Measurements from ENCODE around the gene FGF19.
"Not testable (repeated sequence)": the region's sequence is repeated elsewhere in the genome, so short reads cannot be mapped to it uniquely, and the experiment has no call there.

FGF19 gene

GRCh38 chr11:69716891-69717747 is 13.3 kb upstream of the FGF19 start:
- no peak for DNase-seq

GRCh38 chr11:69716099-69716498 is 12.3 kb upstream of the FGF19 start:
- DNase-seq, result no peak

DNA sequence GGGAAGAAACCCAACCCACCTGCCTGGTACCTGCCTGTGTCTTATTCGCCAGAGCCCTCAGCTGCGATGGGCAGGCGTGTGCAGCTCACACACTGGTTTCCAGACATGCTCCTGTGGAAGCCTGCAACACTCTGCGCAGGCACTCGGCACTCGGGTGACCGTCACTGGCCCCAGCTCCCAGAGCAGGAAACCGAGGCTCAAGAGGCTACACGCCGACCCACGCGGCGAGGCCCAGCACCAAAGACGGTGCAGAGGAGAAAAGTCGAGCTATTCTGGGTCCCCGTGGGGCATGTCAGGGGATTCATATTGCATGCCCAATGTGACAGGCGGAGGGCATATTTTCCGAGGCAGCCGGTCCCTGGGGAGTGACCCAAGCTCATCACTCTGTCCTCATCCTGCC is 11.6 kb upstream of the FGF19 start:
- DNase-seq, result no peak

DNA sequence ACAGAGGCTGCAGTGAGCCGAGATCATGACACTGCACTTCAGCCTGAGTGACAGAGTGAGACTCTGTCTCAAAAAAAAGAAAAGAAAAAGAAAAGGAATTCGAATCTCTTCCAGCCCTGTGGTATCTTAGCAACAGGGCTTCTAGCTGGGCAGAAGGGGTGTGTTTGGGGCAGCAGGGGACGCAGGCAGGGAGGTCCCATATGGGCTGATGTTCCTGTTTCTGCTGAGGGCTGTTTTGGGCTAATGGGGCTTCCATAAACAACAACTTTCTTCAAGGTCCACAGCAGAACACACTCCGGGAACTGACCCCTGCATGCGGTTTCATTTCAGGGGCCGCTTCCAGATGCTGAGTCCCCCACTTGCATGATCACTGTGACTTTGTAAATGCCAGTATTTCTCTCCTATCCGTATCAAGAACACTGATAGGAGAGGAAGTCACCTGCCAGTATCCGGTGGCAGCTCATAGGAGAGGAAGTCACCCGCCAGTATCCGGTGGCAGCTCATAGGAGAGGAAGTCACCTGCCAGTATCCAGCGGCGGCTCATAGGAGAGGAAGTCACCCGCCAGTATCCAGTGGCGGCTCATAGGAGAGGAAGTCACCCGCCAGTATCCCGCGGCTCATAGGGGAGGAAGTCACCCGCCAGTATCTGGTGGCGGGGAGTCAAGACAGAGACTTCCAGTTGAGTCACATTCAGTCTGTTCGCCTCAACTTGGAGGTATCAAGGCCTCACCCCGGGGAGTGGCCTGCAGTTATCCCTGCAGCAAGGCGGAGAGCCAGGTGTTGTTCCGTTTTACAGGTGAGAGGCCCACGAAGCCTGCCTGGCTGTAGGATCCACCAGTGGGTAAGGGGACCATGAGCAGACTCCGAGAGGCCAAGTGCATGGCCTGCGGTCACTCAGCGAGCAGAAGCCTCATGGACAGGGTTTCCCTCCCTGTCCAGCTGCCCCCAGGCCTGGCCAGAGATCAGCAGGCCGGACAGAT is 8.3 kb upstream of the FGF19 start:
- peak; percentile 25 for DNase-seq

DNA sequence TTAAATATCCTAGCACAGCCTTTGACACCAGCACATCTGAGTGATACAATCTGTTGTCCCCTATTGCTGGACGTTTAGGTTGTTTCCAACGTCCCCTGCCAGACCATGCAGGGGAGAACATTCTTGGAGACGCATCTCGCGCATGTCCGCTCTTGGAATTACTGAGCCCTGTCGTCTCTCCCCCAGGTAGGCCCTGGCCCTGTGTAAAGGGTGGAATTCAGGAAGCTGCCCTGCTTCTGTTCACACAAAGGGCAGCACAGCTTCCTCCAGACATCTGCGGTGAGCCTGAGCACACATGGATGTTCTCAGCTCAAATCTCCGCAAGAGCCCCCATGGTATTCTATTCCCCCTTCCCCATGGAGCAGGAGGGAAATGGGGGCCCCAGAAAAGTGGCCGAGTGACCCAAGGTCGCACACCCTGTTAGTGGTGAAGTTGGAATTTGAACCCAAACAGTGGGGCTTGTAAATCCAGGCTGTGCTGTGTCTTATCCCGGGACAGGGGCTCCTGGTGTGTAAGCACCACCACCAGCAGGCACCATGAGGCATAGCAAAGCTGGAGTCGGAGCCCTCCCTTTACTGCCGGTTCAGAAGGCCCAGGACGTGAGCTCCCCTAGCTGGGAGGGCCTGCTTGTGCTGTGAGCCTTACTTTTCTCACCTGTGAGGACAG is 5.0 kb upstream of the FGF19 start:
- DNase-seq, result no peak

- DNase-seq, result no peak
Observed at GRCh38 chr11:69707176-69707575, 3.4 kb upstream of the FGF19 start.

DNA sequence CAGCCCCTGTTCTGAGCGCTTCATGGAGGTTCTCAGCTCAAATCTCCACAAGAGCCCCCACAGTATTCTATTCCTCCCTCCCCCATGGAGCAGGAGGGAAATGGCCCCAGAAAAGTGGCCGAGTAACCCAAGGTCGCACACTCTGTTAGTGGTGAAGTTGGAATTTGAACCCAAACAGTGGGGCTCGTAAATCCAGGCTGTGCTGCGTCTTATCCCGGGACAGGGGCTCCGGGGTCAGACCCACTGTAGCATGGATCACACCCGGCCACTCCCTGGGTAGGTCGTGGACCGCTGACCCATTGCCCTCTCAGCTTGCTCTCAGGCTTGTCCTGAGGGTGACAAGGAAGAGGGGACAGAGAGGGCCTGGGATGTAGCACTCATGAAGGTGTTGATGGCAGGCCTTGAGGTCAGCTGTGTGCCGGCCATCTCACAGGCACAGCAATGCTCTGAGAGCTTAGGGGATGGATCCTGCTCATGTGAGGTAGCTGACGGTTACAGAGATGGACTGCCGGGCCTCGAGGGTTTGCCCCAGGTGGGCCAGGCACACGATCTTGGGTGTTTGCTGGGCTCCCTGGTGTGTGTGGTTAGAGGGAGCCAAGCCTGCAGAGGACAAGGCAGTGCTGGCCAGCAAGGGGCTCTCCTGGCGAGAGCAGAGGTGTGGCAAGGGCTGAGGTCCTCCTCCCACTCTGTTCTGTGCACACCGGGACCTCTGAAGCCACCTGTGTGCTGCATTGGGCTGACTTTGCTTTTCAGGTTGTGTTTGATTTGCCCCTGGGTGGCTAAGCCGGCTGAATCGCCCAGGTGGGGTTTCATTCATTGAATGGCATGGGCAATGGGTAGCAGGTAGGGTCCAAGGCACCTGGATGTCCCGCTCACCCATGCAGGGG is 2.3 kb upstream of the FGF19 start:
- DNase-seq, result no peak

GRCh38 chr11:69705351-69705811 is 1.6 kb upstream of the FGF19 start:
- DNase-seq, result no peak

GRCh38 chr11:69704508-69705253 is 859 bp upstream of the FGF19 start:
- DNase-seq, result no peak

DNA sequence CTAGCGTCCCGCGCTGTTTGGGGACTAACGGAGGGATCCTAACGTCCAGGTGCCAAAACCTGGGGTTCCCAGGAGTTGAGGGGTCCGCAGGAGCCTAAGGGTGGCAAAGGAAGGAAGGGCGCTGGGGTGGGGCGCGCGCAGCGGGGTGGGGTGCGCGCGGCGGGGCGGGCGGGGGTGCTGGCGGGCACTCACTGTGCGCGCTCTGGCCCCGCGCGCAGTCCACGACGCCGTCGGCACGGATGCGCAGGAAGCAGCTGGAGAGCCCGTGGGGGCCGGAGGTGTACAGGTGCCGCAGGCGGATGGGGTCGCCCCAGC is 412 bp downstream of the FGF19 start:
- DNase-seq, result no peak

DNA sequence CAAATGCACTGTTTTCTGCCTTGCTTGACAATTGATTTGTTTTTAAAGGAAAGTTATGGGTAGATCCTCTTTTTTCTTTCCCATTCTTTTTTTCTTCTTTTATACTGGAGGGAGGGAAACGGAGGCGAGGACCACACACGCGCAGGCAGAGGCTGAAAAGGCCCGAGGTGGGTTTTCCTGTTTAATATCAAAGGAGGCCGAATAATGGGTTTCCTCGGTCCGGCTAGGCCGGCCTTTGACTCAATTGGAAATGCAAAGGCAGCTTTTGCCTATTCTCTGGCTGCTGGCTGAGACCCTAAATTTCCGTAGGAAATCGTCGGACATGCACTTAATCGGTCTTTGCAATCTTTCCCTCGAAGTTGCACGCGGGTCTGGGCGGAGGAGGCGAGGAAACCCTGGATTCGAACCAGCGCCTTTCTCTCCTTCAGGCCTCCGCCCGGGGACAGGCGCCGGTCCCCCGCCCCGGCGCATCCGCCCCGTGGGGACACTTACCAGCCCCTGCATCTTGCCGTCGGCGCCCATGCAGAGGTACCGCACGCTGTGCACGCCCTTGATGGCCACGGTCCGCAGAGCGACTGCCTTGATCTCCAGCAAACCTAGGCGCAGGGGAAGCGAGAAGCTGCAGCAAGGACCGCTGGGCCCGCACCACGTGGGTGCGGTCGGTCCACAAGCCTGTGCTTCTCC is 911 bp downstream of the FGF19 start:
- DNase-seq, result no peak

GRCh38 chr11:69702239-69702691 is 1.6 kb downstream of the FGF19 start:
- DNase-seq, result no peak

DNA sequence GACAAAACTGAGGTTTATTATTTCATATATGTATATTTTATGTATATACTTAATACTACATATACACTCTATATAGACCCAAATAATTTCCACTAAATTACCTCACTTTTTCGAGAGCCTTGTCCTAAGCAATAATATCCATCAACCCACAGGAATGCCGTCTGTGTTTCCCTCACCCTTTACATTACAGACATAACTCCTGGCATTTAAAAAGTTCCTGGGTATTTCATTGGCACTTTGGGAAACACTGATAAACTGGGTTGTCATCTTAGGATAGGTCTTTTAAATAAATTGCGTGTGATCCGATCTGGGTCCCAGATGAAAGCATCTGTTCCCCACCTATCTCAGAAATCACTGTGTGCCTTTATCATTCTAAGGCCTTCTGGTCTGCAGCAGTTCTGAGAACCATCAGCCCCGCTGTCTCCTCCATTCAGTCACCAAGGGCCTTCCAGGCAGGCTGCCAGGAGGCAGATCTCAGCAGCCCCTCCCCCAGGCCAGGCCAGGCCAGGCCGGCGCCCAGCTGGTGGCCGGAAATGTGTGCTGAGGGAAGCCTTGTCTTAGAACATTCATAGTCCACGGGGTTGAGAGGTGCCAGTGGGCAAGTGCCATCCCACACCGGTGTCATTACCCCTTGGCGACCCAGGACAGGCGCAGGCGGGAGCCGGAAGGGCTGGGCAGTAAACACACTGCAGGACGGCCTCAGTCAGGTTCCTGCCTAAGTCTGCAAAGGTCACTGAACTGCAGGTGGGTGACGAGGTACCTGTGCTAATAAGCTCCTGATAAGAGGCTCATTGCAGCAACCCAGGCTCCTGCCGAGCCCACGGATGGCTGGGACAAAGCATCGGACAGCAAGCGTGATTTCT is 3.3 kb downstream of the FGF19 start:
- no peak for DNase-seq

DNA sequence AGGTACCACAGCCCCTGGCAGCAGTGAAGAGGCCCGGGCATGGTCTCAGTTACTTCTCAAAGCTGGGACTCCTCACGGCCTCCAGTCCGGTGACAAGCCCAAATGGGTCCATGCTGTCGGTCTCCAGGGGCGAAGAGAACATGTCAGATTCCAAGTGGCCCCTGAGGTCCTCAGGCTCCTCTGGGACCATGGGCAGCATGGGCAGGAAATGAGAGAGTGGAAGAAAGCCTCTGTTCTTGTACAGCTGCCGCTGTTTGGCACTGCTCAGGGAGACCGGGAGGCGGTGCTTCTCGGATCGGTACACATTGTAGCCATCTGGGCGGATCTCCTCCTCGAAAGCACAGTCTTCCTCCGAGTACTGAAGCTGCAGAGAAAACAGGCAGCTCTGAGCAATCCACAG is 4.6 kb downstream of the FGF19 start:
- DNase-seq, result no peak

DNA sequence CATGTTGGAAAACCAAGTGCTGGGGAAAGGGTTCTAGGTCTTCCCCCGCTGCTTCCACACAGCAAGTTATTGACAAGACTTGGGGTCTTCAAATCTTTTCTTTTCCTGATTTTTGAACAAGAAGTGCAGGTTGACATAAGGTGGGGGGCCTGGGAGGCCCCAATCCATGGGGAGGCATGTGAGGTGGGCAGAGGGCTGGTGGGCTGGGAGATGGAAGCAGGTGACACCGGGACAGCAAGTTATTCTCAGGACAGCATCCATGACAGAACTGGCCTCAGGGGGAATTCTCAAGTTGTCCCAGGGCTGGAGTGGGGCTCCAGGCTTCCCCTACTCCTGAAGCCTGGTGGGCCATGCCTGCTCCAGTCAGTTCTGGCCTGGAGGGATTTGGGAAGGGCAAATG is 5.5 kb downstream of the FGF19 start:
- DNase-seq, result no peak

- DNase-seq, result no peak
Observed at GRCh38 chr11:69697861-69698260, 6.0 kb downstream of the FGF19 start.

DNA sequence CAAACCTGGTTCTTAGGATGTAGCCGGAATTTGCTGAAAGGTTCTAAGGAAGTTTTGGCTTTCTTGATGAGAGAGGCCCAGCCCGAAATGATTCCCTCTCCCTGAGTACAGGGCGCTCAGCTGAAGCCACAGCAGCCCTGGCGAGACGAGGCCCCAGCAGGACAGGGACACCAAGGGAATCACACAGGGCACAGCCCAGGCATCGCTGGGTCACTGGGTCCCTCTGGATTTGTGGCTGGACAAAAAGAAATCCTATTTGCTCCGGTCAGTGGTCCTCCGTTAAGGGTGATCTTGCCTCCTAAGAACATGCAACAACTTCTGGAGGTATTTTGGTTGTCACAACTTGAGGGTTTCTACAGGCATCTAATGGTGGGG is 6.4 kb downstream of the FGF19 start:
- no peak for DNase-seq

GRCh38 chr11:69696749-69697468 is 6.9 kb downstream of the FGF19 start:
- no peak for DNase-seq

GRCh38 chr11:69695995-69696394 is 7.8 kb downstream of the FGF19 start:
- DNase-seq, result not testable (repeated sequence)

All from stimulated activated CD4-positive, alpha-beta T cell treated with anti-CD3 and anti-CD28 coated beads, Interleukin-1b, Interleukin-23, amount 100 ng/mL, for 48 hours (primary cell).